CD4-positive, alpha-beta T cell (primary cell): Measurements from ENCODE around the gene APC2. TPM values are rescaled to one million over a fixed set of nuclear protein-coding genes. Genes with fewer than 3 reads are reported as not detected.

Experiments
- ATAC-seq: fragments of 200-7000 bp; cut with Tn5 transposase; one replicate; pipeline ENCODE4 v1.10.0; 2022; ENCODE audit warnings: mild to moderate bottlenecking; ENCODE audit not compliant: poor library complexity
- CTCF ChIA-PET: fragments of 350-600 bp; sonication (Branson Sonifier 250); formaldehyde crosslinking; loops from one replicate; lab custom pipeline; 2021; ENCODE audit warnings: antibody characterized with exemption, inconsistent platforms; lab: Charles Lee
- POLR2A ChIA-PET: fragments of 350-600 bp; sonication (Branson Sonifier 250); formaldehyde crosslinking; loops from one replicate; lab custom pipeline; 2021; ENCODE audit warnings: antibody characterized with exemption, inconsistent platforms; lab: Charles Lee
- DNase-seq, 14 experiments: peaks; one replicate each; pipeline ENCODE4 v3.0.0-alpha.2; 2013 to 2020; ENCODE audit warnings: mixed read lengths in 2 of 14
- H3K27ac ChIP-seq, 2 donors: one replicate each; pipeline versions ENCODE4 v1.5.1 to v1.7.0; 2013; ENCODE audit warnings: low read length in 2 of 2, low read depth in 1 of 2, mild to moderate bottlenecking in 1 of 2
- H3K27me3 ChIP-seq, 2 experiments: 1 replicate in 1 of 2; 2 replicates in 1 of 2; pipeline versions ENCODE4 v1.6.1 to v1.7.0; 2013; ENCODE audit warnings: low read length in 2 of 2, control low read depth in 1 of 2, mild to moderate bottlenecking in 1 of 2, moderate library complexity in 1 of 2; ENCODE audit not compliant: insufficient read depth in 2 of 2, control insufficient read depth in 1 of 2
- H3K36me3 ChIP-seq: one replicate; pipeline ENCODE4 v1.6.1; 2013; ENCODE audit warnings: low read length, control low read depth; ENCODE audit not compliant: insufficient read depth
- H3K4me1 ChIP-seq: one replicate; pipeline ENCODE4 v1.6.1; 2013; ENCODE audit warnings: low read length, control low read depth; ENCODE audit not compliant: insufficient read depth
- H3K4me3 ChIP-seq: one replicate; pipeline ENCODE4 v1.5.1; 2013; ENCODE audit warnings: mild to moderate bottlenecking, low read length, moderate library complexity
- H3K9me3 ChIP-seq, 2 experiments: 1 replicate in 1 of 2; 2 replicates in 1 of 2; pipeline versions ENCODE4 v1.6.1 to v1.7.0; 2013; ENCODE audit warnings: low read length in 2 of 2, mild to moderate bottlenecking in 2 of 2, control low read depth in 1 of 2, moderate library complexity in 1 of 2; ENCODE audit not compliant: control insufficient read depth in 1 of 2, insufficient read depth in 1 of 2
- H3K27ac Mint-ChIP-seq: one replicate; pipeline ENCODE4 v1.8.0; 2020; ENCODE audit warnings: mixed read lengths
- H3K27me3 Mint-ChIP-seq: one replicate; pipeline ENCODE4 v1.8.0; 2021; ENCODE audit warnings: mixed read lengths
- H3K36me3 Mint-ChIP-seq: one replicate; pipeline ENCODE4 v1.8.0; 2021; ENCODE audit warnings: low read depth, mixed read lengths
- H3K4me1 Mint-ChIP-seq: one replicate; pipeline ENCODE4 v1.8.0; 2021; ENCODE audit warnings: low read depth, mixed read lengths
- H3K4me3 Mint-ChIP-seq: one replicate; pipeline ENCODE4 v1.8.0; 2020; ENCODE audit warnings: mild to moderate bottlenecking, mixed read lengths
- H3K9me3 Mint-ChIP-seq: one replicate; pipeline ENCODE4 v1.8.0; 2020; ENCODE audit warnings: mixed read lengths
- intact Hi-C, 2 experiments: fragments of 100-400 bp; cut with DNase I in 1 of 2; cut with micrococcal nuclease in 1 of 2; formaldehyde crosslinking; loops; one replicate each; pipeline versions ENCODE4 v1.15.1 to v1.9.0; 2023 to 2025; cut with DNase I, micrococcal nuclease
- total RNA-seq, 174 experiments: library from RNA in 2 of 174; stranded (reverse) in 2 of 174; gene quantifications; one replicate each; pipeline ENCODE4 v1.2.3 and lab custom pipeline; 2021 to 2026
- TF ChIP-seq, protein P1 (sequence below): fragments of 200-600 bp; IDR thresholded peaks from one replicate; pipeline ENCODE4 v1.8.0; 2022; ENCODE audit warnings: antibody characterized with exemption, mild to moderate bottlenecking

The APC2 gene
- total RNA-seq, 2 experiments from 2014 or later, result 0.20 to 0.30 TPM

DNA sequence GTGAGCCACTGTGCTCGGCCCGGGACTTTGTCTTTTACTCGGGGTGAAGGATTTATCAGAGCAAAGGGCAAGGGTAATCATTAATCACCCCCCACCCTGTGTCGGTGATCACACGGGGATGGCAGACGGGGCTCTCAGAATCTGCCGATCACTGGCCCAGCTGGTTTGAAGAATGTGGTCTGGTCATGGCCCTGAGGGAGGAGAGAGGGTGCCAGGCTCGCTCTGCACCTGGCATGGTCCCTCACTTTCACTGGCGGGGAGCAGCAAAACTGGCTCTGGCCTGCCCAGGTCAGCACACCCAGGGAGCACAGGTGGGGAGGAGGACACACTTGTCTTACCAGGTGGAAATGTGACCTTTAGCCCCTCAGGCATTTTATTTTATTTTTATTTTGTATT is 51.3 kb downstream of the APC2 start:
- Histone ChIP-seq H3K27me3 (peaks cover 13 to 15% of the 10 kb centered on the region in 2 experiments), H3K36me3 (no peaks in the 10 kb centered on the region), H3K4me1 (peaks cover 12% of the 10 kb centered on the region), H3K4me3 (no peak overlapping the region), H3K27ac (no peak overlapping the region), H3K9me3 (peaks cover 0 to 29% of the 10 kb centered on the region in 2 experiments)
- Mint-ChIP-seq H3K4me1 (peaks cover 7% of the 10 kb centered on the region), H3K9me3 (no peaks in the 10 kb centered on the region), H3K27ac (no peak overlapping the region), H3K27me3 (peaks cover 13% of the 10 kb centered on the region), H3K4me3 (no peak overlapping the region), H3K36me3 (no peaks in the 10 kb centered on the region)
- intact Hi-C loops, result no loop called here
- TF ChIP-seq, protein P1, sequence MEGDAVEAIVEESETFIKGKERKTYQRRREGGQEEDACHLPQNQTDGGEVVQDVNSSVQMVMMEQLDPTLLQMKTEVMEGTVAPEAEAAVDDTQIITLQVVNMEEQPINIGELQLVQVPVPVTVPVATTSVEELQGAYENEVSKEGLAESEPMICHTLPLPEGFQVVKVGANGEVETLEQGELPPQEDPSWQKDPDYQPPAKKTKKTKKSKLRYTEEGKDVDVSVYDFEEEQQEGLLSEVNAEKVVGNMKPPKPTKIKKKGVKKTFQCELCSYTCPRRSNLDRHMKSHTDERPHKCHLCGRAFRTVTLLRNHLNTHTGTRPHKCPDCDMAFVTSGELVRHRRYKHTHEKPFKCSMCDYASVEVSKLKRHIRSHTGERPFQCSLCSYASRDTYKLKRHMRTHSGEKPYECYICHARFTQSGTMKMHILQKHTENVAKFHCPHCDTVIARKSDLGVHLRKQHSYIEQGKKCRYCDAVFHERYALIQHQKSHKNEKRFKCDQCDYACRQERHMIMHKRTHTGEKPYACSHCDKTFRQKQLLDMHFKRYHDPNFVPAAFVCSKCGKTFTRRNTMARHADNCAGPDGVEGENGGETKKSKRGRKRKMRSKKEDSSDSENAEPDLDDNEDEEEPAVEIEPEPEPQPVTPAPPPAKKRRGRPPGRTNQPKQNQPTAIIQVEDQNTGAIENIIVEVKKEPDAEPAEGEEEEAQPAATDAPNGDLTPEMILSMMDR, result no peak
- DNase-seq (no peak), ATAC-seq (no peak)
- ChIA-PET POLR2A (no interaction called here), CTCF (no interaction called here)

DNA sequence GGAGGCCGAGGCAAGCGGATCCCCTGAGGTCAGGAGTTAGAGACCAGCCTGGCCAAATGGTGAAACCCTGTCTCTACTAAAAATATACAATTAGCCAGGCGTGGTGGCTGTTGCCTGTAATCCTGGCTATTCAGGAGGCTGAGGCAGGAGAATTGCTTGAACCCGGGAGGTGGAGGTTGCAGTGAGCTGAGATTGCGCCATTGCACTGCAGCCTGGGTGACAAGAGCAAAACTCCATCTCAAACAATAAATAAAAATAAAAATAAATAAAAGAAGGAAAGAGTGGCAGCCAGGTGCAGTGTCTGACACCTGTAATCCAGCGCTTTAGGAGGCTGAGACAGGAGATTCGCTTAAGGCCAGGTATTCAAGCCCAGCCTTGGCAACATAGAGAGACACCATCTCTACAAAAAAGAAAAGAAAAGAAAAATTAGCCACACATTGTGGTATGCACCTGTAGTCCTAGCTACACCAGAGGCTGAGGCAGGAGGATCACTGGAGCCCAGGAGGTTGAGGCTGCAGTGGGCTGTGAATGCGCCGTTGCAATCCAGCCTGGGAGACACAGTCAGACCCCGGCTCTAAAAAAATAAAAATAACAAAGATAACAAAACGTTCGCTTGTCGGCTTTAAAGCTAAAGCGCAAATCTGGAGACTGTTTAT is 52.6 kb downstream of the APC2 start:
- peaks cover 9% of the 10 kb centered on the region for H3K4me1 Mint-ChIP-seq
- H3K9me3 Mint-ChIP-seq, result no peaks in the 10 kb centered on the region
- no peaks in the 10 kb centered on the region for H3K36me3 Mint-ChIP-seq
- Histone ChIP-seq H3K9me3 (peaks cover 0 to 30% of the 10 kb centered on the region in 2 experiments), H3K4me3 (no peak overlapping the region), H3K27me3 (peaks cover 13% of the 10 kb centered on the region in 2 experiments), H3K4me1 (peaks cover 19% of the 10 kb centered on the region), H3K27ac (no peak overlapping the region), H3K36me3 (no peaks in the 10 kb centered on the region)
- ATAC-seq (no peak), DNase-seq (no peak)
- TF ChIP-seq, protein P1, result no peak
- no peak overlapping the region for H3K27ac Mint-ChIP-seq
- no peak overlapping the region for H3K4me3 Mint-ChIP-seq
- intact Hi-C loops, result no loop called here
- H3K27me3 Mint-ChIP-seq, result peaks cover 15% of the 10 kb centered on the region
- ChIA-PET CTCF (no interaction called here), POLR2A (interaction anchor here (0.8 kb wide), 1 partner anchor 10 kb away, joined by 3 read pairs; the partner anchor contains the start of gene ADAMTSL5)

DNA sequence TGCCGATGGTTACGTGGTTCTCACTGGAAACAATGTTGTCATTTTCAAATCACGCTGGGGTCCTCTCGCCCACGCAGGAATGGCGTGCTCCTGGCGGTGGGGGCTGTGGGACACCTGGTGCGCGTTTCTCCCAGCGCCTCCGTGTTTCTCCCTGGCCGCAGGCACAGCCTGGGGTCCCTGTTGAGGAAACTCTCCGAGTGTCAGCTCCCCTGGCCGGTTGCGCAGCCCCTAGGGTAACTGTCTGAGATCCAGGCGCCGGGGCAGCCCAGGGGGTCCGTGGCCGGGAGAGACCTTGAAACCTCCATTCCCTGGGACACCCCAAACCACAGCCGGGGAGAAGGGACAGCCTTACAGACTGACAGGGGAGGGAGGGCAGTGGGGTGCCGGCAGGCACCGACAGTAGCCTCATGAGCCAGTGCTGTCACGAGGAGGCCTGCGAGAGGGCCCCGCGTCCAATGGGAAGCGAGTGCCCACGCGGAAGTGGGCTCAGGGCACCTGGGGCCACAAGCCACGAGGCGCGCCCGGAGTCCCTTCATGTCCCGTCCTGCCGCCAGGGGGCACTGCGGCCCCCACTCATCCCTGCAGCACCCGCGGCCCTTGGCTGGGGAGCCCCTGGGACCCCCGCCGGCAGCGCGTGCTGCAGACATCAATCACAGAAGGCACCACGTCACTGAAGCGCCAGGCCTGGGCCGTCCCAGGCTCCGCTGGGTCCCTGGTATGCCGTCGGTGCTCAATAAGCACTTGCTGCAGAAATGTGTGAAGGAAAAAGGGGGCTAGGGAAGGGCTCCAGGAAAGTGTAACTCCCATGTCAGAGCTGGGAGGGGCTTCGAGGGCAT is 53.4 kb downstream of the APC2 start:
- H3K4me3 ChIP-seq, result no peak overlapping the region
- TF ChIP-seq, protein P1, result peak; percentile 79
- no peaks in the 10 kb centered on the region for H3K36me3 ChIP-seq
- CTCF ChIA-PET, result no interaction called here
- intact Hi-C loops, result no loop called here
- H3K27ac ChIP-seq, result no peak overlapping the region
- Mint-ChIP-seq H3K4me1 (peaks cover 14% of the 10 kb centered on the region), H3K27ac (no peak overlapping the region), H3K9me3 (no peaks in the 10 kb centered on the region), H3K36me3 (no peaks in the 10 kb centered on the region), H3K4me3 (no peak overlapping the region), H3K27me3 (peaks cover 19% of the 10 kb centered on the region)
- H3K4me1 ChIP-seq, result peaks cover 25% of the 10 kb centered on the region
- POLR2A ChIA-PET, result interaction anchor here (0.8 kb wide), 1 partner anchor 9 kb away, joined by 3 read pairs; the partner anchor contains the start of gene ADAMTSL5
- ATAC-seq, result no peak
- peaks cover 0 to 30% of the 10 kb centered on the region in 2 experiments for H3K9me3 ChIP-seq
- peaks cover 13% of the 10 kb centered on the region in 2 experiments for H3K27me3 ChIP-seq
- DNase-seq, result peak; percentile 39 to 79 (median 55)
